A673 (cell line): ENCODE results near the gene KCNT2. TPM values are rescaled to one million over a fixed set of nuclear protein-coding genes. Genes with fewer than 3 reads are reported as not detected.
"Not testable (repeated sequence)": the region's sequence is repeated elsewhere in the genome, so short reads cannot be mapped to it uniquely, and the experiment has no call there.

ENCODE experiments used
- BruUV-seq: library from RNA; stranded (reverse); fragments of 400-500 nt; replicated peaks from 2 replicates; lab custom pipeline; 2021; lab: Mats Ljungman, UMichigan
- CTCF ChIA-PET: fragments of 300-600 bp; sonication (Branson Sonifier 250); formaldehyde crosslinking; loops from one replicate; lab custom pipeline; 2022; ENCODE audit warnings: antibody characterized with exemption; lab: Charles Lee
- POLR2A ChIA-PET: fragments of 300-600 bp; sonication (Branson Sonifier 250); formaldehyde crosslinking; loops from one replicate; lab custom pipeline; 2022; ENCODE audit warnings: antibody characterized with exemption; ENCODE audit not compliant: low non-redundant PET; lab: Charles Lee
- DNase-seq: peaks from one replicate; pipeline ENCODE4 v3.0.0-alpha.2; 2015; ENCODE audit warnings: low spot score
- H3K27ac ChIP-seq: fragments of 200-600 bp; sonication (generic); 2 replicates; pipeline ENCODE4 v1.5.1; 2016; ENCODE audit warnings: mixed run types, low read depth, mild to moderate bottlenecking, mixed read lengths, antibody characterized with exemption, low read length; ENCODE audit not compliant: poor library complexity, severe bottlenecking
- H3K27me3 ChIP-seq: fragments of 200-600 bp; sonication (generic); replicated peaks from 2 replicates; pipeline ENCODE4 v1.6.1; 2017; ENCODE audit warnings: mixed run types, low read depth, mild to moderate bottlenecking, mixed read lengths, antibody characterized with exemption, low read length; ENCODE audit not compliant: insufficient read depth, poor library complexity
- H3K36me3 ChIP-seq: fragments of 200-600 bp; sonication (generic); 2 replicates; pipeline ENCODE4 v1.6.1; 2016; ENCODE audit warnings: mixed run types, mild to moderate bottlenecking, mixed read lengths, antibody characterized with exemption, low read length; ENCODE audit not compliant: insufficient read depth, poor library complexity, severe bottlenecking
- H3K4me1 ChIP-seq: fragments of 200-600 bp; sonication (generic); 2 replicates; pipeline ENCODE4 v1.6.1; 2017; ENCODE audit warnings: mixed run types, mild to moderate bottlenecking, mixed read lengths, antibody characterized with exemption, low read length; ENCODE audit not compliant: insufficient read depth, poor library complexity, severe bottlenecking
- H3K4me3 ChIP-seq: fragments of 200-600 bp; sonication (generic); 2 replicates; pipeline ENCODE4 v1.5.1; 2016; ENCODE audit warnings: low read depth, mixed run types, mild to moderate bottlenecking, mixed read lengths, low read length; ENCODE audit not compliant: poor library complexity, severe bottlenecking
- H3K9me3 ChIP-seq: fragments of 200-600 bp; sonication (generic); 2 replicates; pipeline ENCODE4 v1.6.1; 2016; ENCODE audit warnings: mixed run types, low read depth, mild to moderate bottlenecking, mixed read lengths, antibody characterized with exemption, low read length; ENCODE audit not compliant: poor library complexity, severe bottlenecking
- CTCF ChIP-seq: fragments of 300-800, 200-600 bp; sonication (generic); conservative IDR thresholded peaks from 2 replicates; pipeline ENCODE4 v1.5.1; 2017; ENCODE audit warnings: low read depth, mild to moderate bottlenecking, antibody characterized with exemption, low read length, moderate library complexity, mixed read lengths
- EZH2 ChIP-seq: fragments of 200-600 bp; sonication (generic); IDR thresholded peaks from 2 replicates; pipeline ENCODE4 v1.6.1; 2017; ENCODE audit warnings: borderline replicate concordance, low read depth, mild to moderate bottlenecking, mixed read lengths, antibody characterized with exemption, low read length; ENCODE audit not compliant: poor library complexity, severe bottlenecking
- intact Hi-C: fragments of 100-400 bp; cut with micrococcal nuclease; formaldehyde crosslinking; loops from one replicate; pipeline ENCODE4 v1.10.0; 2022; ENCODE audit not compliant: unreplicated experiment
- total RNA-seq: library from RNA; stranded (reverse); gene quantifications from 2 replicates; pipeline ENCODE4 v1.2.3, GENCODE V29; 2021

Gene KCNT2
- total RNA-seq, 1 experiment from 2014 or later: 1.2 TPM

- Histone ChIP-seq H3K4me3 (no peak overlapping the region), H3K4me1 (no peaks in the 10 kb centered on the region), H3K36me3 (no peaks in the 10 kb centered on the region), H3K27ac (no peak overlapping the region), H3K27me3 (no peaks in the 10 kb centered on the region), H3K9me3 (no peaks in the 10 kb centered on the region)
- BruUV-seq: no TSS peak
- ChIA-PET CTCF (no interaction called here), POLR2A (no interaction called here)
- intact Hi-C loops: no loop called here
- no peak for DNase-seq
- no peak for TF ChIP-seq CTCF
- TF ChIP-seq EZH2: no peak
These were observed 80.3 kb downstream of the KCNT2 start for GRCh38 chr1:196527919-196528318.

GRCh38 chr1:196522574-196523345 lies 85.5 kb downstream of the KCNT2 start:
- H3K27me3 ChIP-seq, intact Hi-C loops, H3K27ac ChIP-seq, H3K4me1 ChIP-seq, H3K36me3 ChIP-seq, POLR2A ChIA-PET, H3K4me3 ChIP-seq, BruUV-seq, H3K9me3 ChIP-seq, DNase-seq: not testable (repeated sequence)
- CTCF ChIA-PET: interaction anchor here (0.5 kb wide), 1 partner anchor 10 kb away, joined by 5 read pairs; no protein-coding TSS in a partner anchor

GRCh38 chr1:196517193-196517592 lies 91.0 kb downstream of the KCNT2 start:
- POLR2A ChIA-PET: no interaction called here
- no peak for DNase-seq

More at GRCh38 chr1:196517193-196517592, 91.0 kb downstream of the KCNT2 start:
- TF ChIP-seq EZH2 (no peak), CTCF (no peak)
- Histone ChIP-seq H3K27me3 (no peaks in the 10 kb centered on the region), H3K4me1 (no peaks in the 10 kb centered on the region), H3K27ac (no peak overlapping the region), H3K9me3 (peaks cover 3% of the 10 kb centered on the region), H3K4me3 (no peak overlapping the region), H3K36me3 (no peaks in the 10 kb centered on the region)
- CTCF ChIA-PET: no interaction called here
- no TSS peak for BruUV-seq
- intact Hi-C loops: no loop called here
